ENCODE data around the gene EIF3F. TPM values are rescaled to one million over a fixed set of nuclear protein-coding genes. Genes with fewer than 3 reads are reported as not detected.

EIF3F gene
- total RNA-seq, 1 donor from 2014 or later = 252 TPM

DNA sequence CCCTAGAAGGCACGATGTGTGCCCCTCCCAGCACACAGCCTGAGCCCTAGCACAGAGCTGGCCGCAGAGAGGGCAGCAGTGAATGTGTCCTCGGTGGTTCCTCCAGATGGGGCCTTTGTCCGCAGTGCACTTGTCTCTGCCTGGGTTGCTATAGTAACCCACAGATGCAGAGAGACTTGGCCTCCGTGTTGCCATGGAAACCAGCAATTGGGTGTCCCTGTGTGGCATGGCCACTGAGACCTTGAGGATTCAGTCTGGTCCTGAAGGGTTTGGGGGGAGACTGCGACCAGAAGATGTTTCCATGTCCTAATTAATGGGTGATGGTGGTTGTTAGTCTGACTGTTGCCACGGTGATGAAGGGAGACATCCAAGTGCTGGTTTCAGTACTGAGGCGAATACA lies 51.3 kb downstream of the EIF3F start:
- DNase-seq (ENCODE audit: extremely low read depth, low read depth, low spot score) = no peak

DNA sequence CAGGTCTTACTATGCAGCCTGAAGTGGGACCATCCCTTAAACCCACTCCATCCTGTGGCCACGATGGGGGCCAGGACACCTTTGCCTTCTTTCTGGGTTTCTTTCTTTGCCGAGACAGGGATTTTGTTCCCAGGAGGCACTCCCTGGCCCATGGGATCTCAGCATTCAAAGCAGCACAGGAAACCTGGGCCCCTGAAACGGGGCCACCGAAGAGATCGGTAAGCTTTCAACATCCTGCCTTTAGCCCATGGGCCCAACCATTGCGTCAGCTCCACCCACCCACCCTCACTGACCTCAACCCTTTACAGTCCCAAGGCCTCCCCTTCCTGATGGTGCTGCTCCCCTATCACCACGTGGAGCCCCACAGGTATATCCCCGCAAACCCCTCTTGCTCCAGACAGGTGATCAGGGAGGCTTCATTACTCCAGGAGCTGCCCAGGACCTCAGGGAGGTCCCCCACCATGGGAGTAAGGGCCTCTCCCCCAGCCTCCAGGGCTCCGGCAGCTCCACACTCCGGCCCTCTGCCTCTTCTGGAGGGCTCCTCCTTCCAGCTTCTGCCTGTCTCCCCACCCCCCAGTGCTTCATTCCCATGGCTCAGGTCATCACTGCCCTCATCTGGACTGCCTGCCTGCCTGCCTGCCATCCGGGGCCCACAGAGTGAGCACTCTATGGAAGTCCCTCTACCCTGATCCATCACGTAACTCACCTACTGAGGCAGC lies 51.8 kb downstream of the EIF3F start:
- no peak for DNase-seq (ENCODE audit: extremely low read depth, low read depth, low spot score)

DNA sequence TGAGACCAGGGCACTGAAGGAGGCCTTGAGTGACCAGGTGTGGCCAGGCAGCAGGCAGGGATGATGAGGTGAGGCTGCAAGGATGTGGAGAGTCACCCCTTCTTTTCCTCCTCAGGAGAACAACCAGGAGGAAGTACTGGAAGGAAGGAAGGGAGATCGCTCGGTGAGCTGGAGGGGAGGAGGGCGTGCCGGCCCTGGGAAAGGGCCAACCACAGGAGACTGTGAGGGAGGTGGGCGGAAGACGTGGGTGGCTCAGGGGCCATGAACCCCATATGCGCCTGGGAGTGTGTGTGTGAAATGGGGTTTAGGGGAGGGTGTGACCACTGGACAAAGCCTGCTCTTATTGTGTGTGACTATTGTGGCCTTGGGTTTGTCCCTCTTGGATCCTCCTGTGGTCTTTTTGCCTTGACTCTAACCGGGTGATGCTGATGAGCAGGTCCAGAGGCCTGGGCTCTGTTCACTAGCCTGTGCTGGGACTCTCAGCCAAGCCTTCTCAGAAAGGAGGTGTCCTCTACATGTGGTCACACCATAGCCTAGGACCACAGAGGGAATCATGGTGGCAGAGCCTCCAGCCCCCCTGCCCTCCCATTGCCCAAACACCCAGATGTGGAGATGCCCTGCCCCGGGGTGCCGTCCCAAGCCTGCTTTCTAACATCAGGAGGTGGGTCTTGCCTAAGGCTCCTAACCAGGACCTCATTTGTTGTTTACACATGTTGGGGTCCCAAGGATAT lies 52.6 kb downstream of the EIF3F start:
- DNase-seq (ENCODE audit: extremely low read depth, low read depth, low spot score) = no peak

DNA sequence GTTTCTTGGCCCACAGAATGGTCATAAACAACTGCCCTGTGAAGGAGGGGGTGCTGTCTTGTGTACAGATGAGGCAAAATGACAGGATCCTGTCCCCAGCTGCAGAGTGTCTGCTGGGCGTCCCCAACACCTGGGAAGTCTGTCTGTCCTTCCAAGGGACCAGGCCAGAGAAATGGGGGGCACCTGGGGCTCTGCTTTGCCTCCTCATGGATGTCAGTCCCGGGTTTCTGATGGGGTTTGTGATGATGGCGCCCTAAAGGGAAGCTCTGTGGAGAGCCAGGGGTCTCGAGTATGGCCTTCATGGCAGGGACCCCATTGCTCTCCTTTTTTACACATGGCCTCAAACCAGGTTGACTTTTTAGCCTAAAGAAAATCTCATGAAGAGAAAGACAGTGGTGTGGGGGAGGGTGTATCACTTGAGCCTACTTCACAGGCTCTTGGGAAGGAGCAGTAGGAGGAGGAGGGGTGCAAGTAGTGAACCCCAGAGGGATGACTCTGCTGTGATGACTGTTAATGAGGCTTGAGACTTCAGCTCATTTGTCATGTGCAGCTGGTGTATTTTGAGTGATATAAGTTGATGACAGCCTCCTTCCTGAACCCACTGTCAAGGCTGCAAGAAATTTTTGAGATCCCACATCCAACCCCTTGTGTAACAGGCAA lies 53.3 kb downstream of the EIF3F start:
- no peak for DNase-seq (ENCODE audit: extremely low read depth, low read depth, low spot score)

DNA sequence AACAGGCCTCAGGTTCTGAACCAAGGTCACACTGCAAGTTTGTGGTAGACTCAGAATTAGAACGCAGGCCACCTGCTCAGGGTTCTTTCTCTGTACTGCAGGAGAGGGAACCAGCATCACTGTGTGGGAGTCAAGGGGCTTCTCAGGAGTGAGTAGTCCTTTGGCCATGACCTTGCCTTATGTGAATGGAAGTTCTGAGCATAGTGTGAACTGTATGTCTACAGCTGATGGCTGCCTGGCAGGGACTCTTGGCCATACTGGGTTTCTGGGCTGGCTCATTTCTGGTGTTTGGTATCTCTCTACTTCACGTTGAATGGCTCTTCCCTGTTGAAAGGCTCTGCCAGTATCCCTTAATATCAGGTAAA lies 53.8 kb downstream of the EIF3F start:
- no peak for DNase-seq (ENCODE audit: extremely low read depth, low read depth, low spot score)

DNA sequence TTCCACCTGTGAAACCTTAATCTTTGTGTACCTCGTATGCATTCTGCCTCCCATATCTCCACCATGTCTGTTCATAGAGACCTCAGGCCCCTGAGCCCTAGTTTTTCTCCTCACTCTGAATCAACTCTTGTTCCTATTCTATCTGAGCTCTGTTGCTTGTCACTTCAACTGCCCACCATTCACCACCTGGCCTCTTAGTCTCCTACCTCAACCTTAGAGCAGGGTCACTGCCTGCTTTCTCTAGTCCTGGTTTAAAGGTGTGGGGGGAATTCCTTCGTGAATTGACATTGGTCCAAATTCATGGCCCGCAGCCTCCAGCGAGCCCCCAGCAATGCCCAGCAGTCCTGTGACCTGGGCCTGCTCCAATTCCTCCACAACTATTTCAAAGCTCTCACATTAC lies 54.4 kb downstream of the EIF3F start:
- no peak for DNase-seq (ENCODE audit: extremely low read depth, low read depth, low spot score)

DNA sequence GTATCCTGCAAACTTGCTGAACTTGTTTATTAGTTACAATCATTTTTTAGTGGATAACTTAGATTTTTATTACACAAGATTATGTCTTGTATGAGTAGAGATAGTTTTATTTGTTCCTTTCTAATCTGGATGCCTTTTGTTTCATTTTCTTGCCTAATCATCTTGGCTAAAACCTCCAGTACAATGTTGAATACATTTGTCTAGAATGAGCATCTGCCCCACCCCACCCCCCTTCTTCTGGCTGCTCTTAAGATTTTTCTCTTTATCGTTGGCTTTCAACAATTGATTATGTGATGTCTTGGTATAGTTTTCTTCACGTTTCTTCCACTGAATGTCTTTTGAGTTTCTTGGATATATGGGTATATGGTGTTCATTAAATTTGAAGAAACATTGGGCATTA lies 56.6 kb downstream of the EIF3F start:
- DNase-seq (ENCODE audit: extremely low read depth, low read depth, low spot score) = no peak

DNA sequence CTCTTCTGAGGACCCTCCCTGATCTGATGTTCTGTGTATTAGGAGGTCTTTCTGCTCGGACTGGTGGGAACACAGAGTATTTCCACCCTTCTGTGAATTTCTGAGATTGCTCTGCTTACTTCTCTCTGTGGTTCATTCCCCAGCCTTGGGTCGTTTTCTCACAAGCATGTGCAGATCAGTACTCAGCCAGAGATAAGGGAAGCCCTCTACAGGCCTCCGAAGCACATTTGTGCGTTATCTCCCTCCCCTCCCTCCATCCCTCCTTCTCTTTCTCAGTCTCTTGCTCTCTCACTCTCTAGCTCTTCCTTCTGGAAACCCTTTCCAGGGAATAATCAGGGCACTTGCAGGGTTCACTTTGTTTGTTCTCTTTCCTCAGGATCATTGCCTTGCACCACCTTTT lies 58.7 kb downstream of the EIF3F start:
- no peak for DNase-seq (ENCODE audit: extremely low read depth, low read depth, low spot score)

DNA sequence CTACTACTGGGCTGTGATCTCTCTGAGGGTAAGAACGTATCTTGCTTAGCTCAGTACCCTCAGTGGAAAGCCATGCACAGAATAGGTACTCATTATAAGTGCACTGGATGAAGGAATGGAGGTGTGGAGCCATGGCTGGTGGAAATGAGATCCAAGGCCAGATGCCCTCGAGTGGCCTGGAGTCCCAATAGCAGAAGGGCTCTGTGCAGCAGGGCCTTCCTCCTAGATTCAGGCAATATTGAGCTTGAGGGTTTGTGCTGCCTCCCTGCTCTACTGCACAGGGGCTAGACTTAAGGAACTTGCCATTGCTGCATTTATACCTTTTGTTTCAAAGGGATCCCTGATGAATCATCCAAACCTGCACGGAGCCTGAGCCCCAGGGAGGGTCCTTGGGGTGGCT lies 60.2 kb downstream of the EIF3F start:
- no peak for DNase-seq (ENCODE audit: extremely low read depth, low read depth, low spot score)

DNA sequence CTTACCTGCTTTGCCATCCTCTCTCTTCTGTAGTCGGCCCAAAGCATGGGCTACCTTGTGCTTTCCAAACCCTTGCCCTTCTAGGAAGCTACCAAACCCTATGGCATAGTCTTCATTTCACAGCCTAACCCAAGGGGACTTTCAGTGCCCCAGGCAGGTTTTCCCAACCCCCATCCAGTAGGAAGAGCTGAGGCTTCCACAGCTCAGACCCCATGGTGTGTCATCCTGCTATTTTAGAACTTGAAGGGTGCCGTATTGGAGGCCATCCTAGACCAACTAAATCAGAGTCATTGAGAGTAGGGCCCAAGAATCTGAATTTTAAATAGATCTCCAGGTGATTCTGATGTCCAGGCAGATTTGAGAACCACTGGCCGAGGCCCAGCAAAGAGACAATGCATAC lies 61.9 kb downstream of the EIF3F start:
- DNase-seq (ENCODE audit: extremely low read depth, low read depth, low spot score) = no peak

Other genes starting within 250 kb of the EIF3F start
- not detected in 2 replicates for gene OR5P2, start 190.4 kb upstream of the EIF3F start, total RNA-seq
- gene OR5P3, start 156.5 kb upstream of the EIF3F start, total RNA-seq = not detected in 2 replicates
- not detected in 2 replicates for gene OR10A6, start 56.1 kb upstream of the EIF3F start, total RNA-seq
- not detected in 2 replicates for gene OR10A3, start 45.6 kb upstream of the EIF3F start, total RNA-seq
- 1.7 TPM in 1 of 2 replicates, not detected in the other for gene NLRP10, start 21.9 kb upstream of the EIF3F start, total RNA-seq
- 1.7 and 1.8 TPM in 2 replicates for gene TUB, start 93.9 kb downstream of the EIF3F start, total RNA-seq
- not detected in 2 replicates for gene RIC3, start 181.7 kb downstream of the EIF3F start, total RNA-seq

Measured in glomerular endothelial cell (primary cell).